Astrocyte of the cerebellum (primary cell): ENCODE results near the gene TMCC2.

Experiments used
- DNase-seq: peaks from one replicate; pipeline ENCODE4 v3.0.0-alpha.2; 2011; ENCODE audit warnings: low read depth
- H3K4me3 ChIP-seq: 2 replicates; pipeline ENCODE4 v1.5.1; 2011; ENCODE audit warnings: mild to moderate bottlenecking, low read depth, low read length, moderate library complexity
- CTCF ChIP-seq: IDR thresholded peaks from 2 replicates; pipeline ENCODE4 v1.5.1; 2012; ENCODE audit warnings: low read length, low read depth, moderate library complexity, mild to moderate bottlenecking; ENCODE audit errors: missing control alignments
- in situ Hi-C: cut with HindIII; loops from 2 replicates; pipeline ENCODE4 v1.10.0; 2017; ENCODE audit warnings: low sequenced_read_pairs

Gene TMCC2

GRCh38 chr1:205272536-205272935 is 44.8 kb downstream of the TMCC2 start:
- no peak overlapping the region for H3K4me3 ChIP-seq
- DNase-seq = no peak
- in situ Hi-C loops = no loop called here
- no peak for TF ChIP-seq CTCF

GRCh38 chr1:205273551-205273982 is 45.8 kb downstream of the TMCC2 start:
- peak; percentile 51 for DNase-seq
- in situ Hi-C loops = no loop called here
- TF ChIP-seq CTCF = peak; percentile 98
- H3K4me3 ChIP-seq = no peak overlapping the region

GRCh38 chr1:205274041-205274691 is 46.4 kb downstream of the TMCC2 start:
- DNase-seq = no peak
- no peak for TF ChIP-seq CTCF
- in situ Hi-C loops = no loop called here
- no peak overlapping the region for H3K4me3 ChIP-seq

GRCh38 chr1:205275133-205275532 is 47.4 kb downstream of the TMCC2 start:
- TF ChIP-seq CTCF = no peak
- no peak for DNase-seq
- in situ Hi-C loops = loop anchor here (5.0 kb wide), 1 partner anchor 57 kb away; no protein-coding TSS in a partner anchor
- no peak overlapping the region for H3K4me3 ChIP-seq

GRCh38 chr1:205275916-205276688 is 48.4 kb downstream of the TMCC2 start:
- in situ Hi-C loops = loop anchor here (5.0 kb wide), 1 partner anchor 56 kb away; no protein-coding TSS in a partner anchor
- TF ChIP-seq CTCF = no peak
- DNase-seq = no peak
- H3K4me3 ChIP-seq = no peak overlapping the region

- no peak for DNase-seq
- H3K4me3 ChIP-seq = no peak overlapping the region
- no peak for TF ChIP-seq CTCF
- in situ Hi-C loops = loop anchor here (5.0 kb wide), 1 partner anchor 56 kb away; no protein-coding TSS in a partner anchor
These were observed 48.9 kb downstream of the TMCC2 start for GRCh38 chr1:205276689-205277065.
